HG02759 (cell line): ENCODE measurements around the gene STRBP.

Experiments used
- ATAC-seq: cut with Tn5 transposase; IDR thresholded peaks from one replicate; pipeline ENCODE4 v1.9.1; 2021; ENCODE audit warnings: mild to moderate bottlenecking, moderate library complexity; ENCODE audit not compliant: unreplicated experiment

The STRBP gene

DNA sequence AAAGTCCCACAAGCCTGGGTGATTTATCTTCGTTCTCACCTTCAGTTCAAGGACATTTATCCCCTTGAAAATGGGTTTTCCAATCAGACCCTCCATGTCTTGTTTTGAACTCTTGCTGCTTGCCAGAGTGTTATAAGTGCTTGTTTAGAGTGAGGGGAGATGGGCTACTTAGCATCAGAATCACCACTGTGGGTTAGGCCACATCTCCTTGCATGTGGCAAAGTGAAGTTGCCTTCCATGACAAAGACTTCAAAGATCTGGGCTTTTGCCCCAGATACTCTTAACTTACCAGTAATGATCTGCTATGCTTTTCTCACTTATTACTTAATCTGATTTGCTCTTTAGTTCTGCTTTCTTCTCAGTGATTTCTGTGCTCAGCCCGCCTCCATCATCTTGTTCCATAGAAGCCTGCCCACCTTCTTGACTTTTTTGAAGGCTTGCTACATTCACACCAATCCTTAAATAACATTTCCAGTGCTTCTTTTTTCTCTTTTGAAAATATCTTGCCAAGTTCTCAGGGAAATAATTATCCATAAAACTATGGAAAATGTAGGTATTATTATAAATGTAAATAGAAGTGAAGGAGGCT lies 195.9 kb downstream of the STRBP start:
- ATAC-seq = no peak
